Stimulated activated CD8-positive, alpha-beta memory T cell treated with anti-CD3 and anti-CD28 coated beads, Interleukin-15, amount 100 ng/mL, for 24 hours (primary cell): ENCODE data around the gene C11orf42.
"Not testable (repeated sequence)": the region's sequence is repeated elsewhere in the genome, so short reads cannot be mapped to it uniquely, and the experiment has no call there.

Experiments used
- DNase-seq: peaks from one replicate; pipeline ENCODE4 v3.0.0-alpha.2; 2020; ENCODE audit warnings: low read depth

C11orf42 gene

GRCh38 chr11:6223854-6224253 lies 18.5 kb downstream of the C11orf42 start:
- DNase-seq: no peak

DNA sequence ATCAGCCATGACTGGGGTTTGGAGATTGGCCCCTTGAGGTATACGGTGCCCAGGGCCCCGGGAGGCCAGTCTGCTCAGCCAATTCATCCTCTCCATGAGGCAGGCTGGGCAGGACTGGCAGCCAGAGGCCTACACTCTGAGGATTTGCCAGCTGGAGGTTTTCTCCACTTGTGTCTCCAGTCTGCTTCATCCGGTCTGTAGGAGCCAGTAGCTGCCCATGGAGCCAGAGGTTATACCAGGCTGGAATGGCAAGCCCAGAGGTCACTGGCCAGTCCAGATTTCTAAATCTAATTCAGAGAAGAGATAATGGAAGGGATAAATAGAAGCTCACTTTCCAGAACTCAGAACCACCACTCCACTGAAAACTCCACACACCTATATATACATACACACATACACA lies 19.1 kb downstream of the C11orf42 start:
- no peak for DNase-seq

DNA sequence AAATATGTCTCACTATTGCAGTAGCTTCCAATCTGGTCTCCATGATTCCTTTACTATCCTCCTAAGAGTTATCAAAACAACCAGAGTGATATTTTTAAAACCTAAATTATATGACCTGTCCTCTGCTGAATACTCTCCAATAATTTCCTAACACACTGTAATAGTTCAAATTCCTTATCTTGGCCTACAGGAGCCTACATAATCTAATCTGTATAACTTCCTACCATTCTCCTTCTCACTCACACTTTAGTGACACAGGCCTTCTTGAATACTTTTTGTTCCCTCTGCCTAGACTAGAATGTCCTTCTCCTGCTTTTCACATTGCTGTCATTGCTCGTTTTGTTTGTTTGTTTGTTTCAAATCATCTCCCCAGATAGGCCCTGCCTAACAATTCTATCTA lies 19.7 kb downstream of the C11orf42 start:
- DNase-seq: no peak

GRCh38 chr11:6225896-6226295 lies 20.5 kb downstream of the C11orf42 start:
- DNase-seq: no peak

DNA sequence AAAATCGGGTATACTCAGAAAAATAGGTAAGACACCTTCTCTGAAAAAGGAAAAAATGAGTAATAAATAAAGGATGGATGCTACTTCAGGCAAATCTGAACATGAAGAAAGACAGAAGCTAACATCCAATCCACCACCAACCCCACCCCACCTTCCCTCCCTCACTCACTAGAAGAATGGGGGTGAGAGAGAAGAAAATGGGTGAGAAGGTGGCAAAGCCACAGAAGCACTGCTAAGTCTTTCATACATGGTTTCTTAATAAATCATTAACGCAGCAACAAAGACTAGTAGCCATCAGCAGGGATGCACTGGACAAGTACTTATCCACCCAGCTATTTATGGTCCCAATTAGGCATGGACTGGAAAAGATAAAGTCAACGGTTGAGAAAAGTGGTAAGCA lies 23.2 kb downstream of the C11orf42 start:
- no peak for DNase-seq

- no peak for DNase-seq
Measured at GRCh38 chr11:6229911-6230310, 24.6 kb downstream of the C11orf42 start.

DNA sequence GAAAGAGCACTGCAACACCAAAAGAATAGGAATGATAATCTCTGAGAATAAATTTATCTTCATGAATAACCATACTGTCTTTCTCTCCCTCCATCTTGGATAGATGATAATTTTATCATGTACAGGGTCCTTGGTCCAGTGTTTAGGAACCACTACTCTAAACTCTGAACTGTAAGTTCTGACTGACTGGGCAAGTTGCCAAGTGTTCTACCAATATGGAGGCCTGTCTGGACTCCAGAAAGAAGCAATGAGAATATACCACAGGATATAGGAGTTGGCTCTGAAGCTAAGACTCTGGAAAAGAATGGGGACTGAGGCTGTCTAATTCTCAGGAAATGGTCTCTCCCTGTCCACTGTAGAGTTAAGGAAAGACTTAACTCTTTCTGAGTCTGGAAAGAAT lies 27.5 kb downstream of the C11orf42 start:
- DNase-seq: no peak

GRCh38 chr11:6233984-6234386 lies 28.6 kb downstream of the C11orf42 start:
- no peak for DNase-seq

DNA sequence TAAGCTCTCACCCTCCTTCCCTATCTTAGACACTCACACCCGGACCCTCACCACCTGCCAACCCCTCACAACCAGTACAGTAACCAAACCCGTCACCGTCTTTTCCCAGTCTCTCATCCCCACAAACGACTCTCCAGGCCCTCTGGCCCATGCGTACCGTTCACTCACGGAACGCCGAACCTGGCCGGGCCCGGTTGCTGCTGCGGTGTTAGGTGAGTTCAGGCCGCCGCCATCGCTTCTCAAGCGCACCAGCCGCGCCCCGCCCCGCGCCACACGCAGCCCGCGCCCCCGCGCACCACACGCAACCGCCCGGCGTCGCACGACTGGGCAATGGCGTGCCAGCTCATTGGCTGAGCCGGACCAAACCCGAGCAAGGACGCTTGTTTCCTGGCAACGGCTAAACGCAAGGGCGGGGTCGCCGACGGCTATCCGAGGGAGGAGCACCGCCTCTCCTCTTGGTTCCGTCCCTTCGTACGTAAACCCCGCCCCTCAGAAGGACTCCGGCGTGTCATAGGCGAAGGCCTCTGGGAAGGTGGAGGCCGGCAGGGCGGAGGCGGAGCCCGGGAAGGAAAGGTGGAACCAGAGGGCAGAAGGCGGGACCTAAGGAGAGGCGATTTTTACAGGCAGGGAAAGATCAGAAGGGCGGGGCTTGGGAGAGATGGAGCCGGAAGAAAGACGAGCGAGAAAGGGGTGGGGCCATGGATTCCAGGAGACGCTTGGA lies 29.2 kb downstream of the C11orf42 start, which contains the start of gene FHIP1B:
Gene FHIP1B, minus strand, starts transcription at position 250 of the 721 bp plus-strand sequence. CDS start 10,120 bp downstream, outside the sequence.
- DNase-seq: peak; percentile 96

DNA sequence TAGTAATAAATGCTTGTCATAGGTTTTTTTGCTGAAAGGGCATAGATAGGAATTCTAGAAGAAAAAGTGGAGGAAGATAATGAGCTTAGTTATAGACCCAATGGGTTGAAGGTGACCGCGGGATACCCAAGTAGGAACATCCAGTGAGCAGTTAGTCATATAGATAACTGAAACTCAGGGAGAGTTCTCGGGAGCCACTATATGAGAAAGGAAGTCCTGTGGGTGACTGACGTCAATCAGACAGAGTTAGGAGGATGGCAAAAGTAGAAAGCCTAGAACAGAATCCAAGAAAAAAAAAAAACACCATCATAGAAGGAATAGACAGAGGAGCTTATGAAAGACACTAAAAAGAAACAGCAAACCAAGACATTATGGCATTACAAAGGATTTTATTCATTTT lies 31.9 kb downstream of the C11orf42 start:
- DNase-seq: no peak

- no peak for DNase-seq
Measured at GRCh38 chr11:6237761-6238302, 32.5 kb downstream of the C11orf42 start.

DNA sequence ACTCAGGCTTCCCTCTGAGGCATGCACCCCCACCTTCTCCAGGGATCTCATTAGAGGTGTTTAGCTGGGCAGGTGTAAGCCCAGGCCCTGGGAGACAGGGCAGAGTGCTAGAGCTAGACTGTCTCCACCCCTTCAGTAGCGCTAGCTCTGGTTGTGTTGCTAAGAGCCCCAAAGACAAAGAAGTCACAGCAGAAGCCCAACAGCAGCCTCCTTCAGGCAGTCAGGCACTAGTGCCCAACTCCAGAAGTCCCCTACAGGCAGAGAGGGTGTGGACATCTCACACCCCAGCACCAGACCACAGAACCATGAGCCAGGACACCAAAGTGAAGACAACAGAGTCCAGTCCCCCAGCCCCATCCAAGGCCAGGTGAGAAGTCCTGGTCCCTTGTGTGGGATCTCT lies 33.5 kb downstream of the C11orf42 start, which contains the start of gene CNGA4:
Gene CNGA4, plus strand, starts transcription at position 188 of the 400 bp plus-strand sequence. Its CDS starts 118 bp downstream, at position 306.
- no peak for DNase-seq

GRCh38 chr11:6240139-6240538 lies 34.8 kb downstream of the C11orf42 start:
- DNase-seq: no peak

DNA sequence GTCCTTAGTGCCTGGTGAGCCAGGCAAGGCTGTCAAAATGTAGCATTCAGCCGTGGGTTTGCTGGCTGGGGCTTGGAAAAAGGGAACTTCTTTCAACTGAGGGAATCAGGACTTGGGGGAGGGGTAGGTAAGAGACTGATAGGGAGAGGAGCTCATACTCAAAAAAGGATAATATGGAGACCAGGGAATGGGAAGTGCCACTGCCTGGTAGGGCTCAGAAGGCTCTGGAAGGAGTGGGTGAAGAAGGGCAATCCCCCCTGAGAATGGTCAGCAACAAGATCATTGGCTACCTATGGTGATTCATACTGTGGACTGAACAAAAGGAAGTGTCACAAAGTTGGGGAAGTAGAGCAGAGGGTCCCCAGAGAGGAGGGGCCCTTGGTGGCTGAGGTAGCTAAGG lies 35.4 kb downstream of the C11orf42 start:
- no peak for DNase-seq

DNA sequence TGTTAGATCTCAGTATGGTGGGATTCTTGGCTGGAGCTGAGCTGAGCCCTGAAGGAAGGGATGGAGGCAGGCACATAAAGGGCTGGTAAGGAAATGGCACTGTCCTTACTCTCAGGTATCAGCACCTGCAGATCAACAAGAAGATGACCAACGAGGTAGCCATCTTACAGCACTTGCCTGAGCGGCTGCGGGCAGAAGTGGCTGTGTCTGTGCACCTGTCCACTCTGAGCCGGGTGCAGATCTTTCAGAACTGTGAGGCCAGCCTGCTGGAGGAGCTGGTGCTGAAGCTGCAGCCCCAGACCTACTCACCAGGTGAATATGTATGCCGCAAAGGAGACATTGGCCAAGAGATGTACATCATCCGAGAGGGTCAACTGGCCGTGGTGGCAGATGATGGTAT lies 36.0 kb downstream of the C11orf42 start:
- DNase-seq: no peak

DNA sequence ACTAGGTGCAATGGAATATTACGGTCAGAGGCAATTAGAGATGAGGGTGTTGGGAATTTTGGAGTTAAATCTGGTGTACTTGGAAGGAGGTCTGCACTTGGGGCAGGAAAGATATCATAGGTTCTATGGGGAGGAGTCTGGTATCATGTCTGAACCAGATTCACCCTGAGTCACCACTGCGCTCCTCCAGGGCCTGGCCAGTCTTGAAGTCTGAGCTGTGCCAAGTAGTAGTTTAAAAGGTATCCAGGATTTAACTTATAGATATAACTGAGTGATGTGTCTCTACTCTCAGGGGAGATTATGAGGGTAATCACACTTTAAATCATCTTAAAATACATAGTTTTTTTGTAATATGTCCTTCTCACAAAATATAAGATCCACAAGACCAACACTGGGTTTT lies 40.2 kb downstream of the C11orf42 start:
- DNase-seq: no peak

GRCh38 chr11:6248248-6248647 lies 42.9 kb downstream of the C11orf42 start:
- DNase-seq: no peak

DNA sequence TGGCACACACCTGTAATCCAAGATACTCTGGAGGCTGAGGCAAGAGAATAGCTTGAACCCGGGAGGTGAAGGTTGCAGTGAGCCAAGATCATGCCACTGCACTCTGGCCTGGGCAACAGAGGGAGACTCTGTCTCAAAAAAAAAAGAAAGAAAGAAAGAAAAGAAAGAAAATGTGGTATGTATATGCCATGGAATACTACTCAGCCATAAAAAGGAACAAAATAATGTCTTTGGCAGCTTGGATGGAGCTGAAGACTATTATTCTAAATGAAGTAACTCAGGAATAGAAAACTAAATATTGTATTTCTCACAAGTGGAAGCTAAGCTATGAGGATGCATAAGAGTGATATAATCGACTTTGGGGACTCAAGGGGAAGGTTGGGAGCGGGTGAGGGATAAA lies 43.5 kb downstream of the C11orf42 start:
- DNase-seq: not testable (repeated sequence)

- DNase-seq: no peak
Measured at GRCh38 chr11:6249770-6250555, 44.6 kb downstream of the C11orf42 start.

DNA sequence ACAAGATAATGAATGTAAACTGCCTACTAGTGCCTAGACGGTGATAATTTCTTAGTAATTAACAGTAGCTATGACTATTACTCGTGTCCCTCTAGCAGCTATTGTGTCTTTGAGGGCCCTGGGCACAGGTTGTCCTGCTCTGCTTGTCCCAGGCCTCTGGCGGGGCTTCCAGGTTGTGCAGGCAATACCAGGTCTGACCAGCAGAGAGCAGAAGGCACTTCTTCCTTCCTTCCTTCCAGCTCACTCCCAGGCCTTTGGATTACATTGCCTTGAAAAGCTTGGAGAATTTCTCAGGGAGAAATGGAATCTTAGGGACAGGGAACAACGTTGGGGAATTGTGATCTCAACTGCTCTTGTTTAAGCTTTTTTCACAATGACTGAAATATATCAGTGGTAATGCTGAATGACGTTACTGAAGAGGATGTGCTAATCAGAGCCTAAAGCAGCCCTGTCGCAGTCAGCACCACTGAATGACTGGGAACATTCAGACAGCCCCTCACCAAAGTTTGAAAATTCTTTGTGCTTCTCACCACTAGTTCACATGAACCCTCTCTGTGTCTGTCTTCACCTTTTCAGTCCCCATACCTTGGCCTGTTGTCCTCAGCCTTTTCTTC lies 45.9 kb downstream of the C11orf42 start:
- DNase-seq: no peak

- no peak for DNase-seq
Measured at GRCh38 chr11:6251990-6252473, 46.7 kb downstream of the C11orf42 start.

DNA sequence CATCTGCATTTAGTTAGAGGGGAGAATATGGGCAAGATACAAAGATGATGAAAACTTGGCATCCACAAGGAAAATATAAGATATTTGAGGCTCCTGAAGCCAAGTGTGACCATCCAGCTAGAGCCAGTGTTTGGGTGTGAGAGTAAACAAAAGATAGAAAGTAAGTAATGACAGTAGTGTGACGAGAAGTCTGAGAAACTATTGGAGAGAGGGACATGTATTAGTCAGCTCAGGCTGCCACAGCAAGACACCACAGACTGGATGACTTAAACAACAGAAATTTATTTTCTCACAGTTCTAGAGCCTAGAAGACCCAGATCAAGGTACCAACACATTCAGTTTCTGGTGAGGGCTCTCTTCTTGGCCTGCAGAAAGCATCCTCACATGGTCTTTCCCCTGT lies 47.8 kb downstream of the C11orf42 start:
- no peak for DNase-seq
